Epidermal melanocyte (primary cell): ENCODE measurements around the gene EME2.
A peak's percentile ranks its signal among the peaks of the same experiment; 100 is the strongest.

Source experiments
- DNase-seq: peaks from one replicate; pipeline ENCODE4 v3.0.0; 2011; ENCODE audit warnings: low spot score; ENCODE audit not compliant: insufficient read length

EME2 gene

DNA sequence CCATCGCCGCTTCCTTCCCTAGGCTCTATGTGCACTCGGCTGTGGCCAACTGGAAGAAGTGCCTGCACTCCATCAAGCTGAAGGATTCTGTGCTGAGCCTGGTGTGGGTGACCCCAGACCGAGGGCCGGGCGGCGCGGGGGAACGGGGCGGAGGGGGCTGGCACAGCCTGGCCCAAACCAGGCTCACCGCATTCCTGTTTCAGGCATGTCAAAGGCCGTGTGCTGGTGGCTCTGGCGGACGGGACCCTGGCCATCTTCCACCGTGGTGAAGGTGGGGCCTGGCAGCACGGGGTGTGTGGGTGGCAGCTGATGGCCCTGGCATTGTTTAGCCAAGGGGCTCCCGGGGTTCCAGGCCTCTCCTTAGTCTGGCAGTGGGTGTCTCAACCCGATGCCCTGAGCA lies 5.9 kb upstream of the EME2 start:
- DNase-seq, result no peak

DNA sequence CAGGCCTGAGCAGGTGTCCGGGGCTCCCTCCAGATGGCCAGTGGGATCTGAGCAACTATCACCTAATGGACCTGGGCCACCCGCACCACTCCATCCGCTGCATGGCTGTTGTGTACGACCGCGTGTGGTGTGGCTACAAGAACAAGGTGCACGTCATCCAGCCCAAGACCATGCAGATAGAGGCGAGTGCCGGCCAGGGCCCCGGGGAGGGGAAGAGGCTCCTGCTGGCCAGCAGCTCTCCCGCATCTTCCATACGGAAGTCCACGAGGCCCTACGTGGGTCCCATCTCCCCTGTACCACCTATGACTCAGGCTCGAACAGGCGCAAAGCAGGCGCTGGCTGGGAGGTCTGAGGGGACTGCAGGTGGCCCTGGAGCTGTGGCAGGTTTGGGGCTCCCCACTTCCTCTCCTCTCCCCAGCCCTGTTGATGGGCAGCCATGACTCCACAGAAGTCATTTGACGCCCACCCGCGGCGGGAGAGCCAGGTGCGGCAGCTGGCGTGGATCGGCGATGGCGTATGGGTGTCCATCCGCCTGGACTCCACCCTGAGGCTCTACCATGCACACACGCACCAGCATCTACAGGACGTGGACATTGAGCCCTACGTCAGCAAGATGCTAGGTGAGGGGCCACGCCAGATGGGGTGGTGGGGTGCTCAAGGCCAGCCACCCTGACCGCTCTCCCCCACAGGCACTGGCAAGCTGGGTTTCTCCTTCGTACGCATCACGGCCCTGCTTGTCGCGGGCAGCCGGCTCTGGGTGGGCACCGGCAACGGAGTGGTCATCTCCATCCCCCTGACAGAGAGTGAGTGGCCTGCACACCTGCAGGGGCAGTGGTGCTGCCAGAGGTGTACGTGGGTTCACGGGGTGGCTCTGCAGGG lies 5.3 kb upstream of the EME2 start:
- no peak for DNase-seq

DNA sequence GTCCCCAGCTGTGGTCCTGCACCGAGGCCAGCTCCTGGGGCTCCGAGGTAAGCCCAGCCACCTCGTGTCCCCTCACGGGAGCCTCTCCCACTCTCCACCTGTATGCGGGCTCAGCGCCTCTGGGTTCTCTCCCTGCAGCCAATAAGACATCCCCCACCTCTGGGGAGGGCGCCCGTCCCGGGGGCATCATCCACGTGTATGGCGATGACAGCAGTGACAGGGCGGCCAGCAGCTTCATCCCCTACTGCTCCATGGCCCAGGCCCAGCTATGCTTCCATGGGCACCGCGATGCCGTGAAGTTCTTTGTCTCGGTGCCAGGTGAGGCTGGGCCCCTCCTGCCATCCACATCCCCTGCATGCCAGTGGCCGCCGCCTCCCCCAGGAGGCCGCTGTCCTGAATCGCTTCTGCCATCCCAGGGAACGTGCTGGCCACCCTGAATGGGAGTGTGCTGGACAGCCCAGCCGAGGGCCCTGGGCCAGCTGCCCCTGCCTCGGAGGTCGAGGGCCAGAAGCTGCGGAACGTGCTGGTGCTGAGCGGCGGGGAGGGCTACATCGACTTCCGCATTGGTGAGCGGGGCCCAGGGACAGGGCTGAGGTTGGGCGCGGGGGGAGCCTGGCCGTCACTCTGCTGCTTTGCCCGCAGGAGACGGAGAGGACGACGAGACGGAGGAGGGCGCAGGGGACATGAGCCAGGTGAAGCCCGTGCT lies 4.4 kb upstream of the EME2 start:
- DNase-seq, result no peak

DNA sequence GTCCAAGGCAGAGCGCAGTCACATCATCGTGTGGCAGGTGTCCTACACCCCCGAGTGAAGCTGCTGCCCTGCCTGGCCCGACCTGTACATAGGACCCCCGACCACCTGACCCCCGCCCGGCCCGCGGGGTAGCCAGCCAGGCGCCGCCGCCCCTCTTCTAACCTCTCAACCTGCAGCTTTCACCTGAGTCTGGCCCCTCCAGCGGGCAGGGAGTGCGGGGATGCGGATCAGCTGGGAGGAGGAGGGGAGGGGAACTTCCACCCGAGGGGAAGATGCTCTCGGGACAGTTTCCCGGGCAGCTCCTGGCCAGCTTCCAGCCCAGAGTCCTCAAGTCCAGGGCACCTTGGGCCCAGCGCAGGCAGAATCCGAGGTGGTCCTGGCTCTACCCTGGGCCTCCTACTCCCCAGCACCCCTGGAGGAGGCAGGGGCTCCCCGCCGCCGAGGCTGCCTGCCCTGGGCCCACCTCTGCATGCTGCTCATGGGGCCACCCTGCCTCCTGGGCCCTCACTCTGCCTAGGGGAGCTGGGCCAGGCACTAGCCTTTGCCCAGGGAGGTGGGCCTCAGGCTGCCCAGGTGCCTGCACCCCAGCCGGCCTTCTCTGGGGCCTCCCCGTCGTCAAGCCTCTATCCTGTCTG lies 3.7 kb upstream of the EME2 start:
- no peak for DNase-seq

DNA sequence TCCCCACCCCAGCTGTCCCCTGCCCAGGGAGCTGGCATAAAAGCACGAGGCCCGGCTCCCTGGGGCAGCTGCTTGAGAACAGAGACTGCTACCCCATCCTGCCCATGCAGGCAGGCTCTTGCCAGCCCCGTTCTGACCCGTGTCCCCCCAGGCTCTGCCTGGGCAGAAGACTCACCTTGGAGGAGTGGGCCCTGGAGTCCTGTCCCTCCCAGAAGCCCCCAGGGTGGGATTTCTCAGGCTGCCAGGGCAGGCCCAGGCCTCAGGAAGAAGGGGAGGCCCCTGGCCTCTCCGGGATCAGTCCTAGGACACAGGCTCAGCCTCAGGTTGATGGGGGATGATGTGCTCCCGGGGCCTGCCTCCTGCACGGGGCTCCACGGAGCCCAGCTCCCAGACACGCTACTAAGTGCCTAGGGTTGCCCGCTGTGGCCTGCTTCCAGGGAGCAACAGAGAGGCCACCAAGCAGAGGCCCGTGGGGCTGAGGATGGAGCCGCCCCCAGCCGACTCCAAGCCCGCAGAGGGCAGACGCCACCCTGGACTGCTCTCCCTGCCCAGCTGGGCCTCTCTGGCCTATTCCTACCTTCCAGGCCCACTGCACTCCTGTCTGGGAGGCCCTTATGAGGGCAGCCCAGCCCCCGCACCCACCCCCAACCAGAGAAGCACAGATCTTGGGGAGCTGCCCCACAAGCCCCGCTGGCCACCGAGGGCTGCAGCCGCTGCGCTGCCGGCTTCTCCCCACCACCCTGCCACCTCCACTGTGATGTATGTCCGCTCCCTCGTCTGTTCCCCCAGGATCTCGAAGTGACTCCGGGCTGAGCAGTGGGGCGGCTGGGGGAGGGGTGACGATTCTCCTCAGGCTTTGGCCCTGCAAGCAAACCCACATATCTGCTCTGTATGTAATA lies 3.0 kb upstream of the EME2 start:
- DNase-seq, result no peak

DNA sequence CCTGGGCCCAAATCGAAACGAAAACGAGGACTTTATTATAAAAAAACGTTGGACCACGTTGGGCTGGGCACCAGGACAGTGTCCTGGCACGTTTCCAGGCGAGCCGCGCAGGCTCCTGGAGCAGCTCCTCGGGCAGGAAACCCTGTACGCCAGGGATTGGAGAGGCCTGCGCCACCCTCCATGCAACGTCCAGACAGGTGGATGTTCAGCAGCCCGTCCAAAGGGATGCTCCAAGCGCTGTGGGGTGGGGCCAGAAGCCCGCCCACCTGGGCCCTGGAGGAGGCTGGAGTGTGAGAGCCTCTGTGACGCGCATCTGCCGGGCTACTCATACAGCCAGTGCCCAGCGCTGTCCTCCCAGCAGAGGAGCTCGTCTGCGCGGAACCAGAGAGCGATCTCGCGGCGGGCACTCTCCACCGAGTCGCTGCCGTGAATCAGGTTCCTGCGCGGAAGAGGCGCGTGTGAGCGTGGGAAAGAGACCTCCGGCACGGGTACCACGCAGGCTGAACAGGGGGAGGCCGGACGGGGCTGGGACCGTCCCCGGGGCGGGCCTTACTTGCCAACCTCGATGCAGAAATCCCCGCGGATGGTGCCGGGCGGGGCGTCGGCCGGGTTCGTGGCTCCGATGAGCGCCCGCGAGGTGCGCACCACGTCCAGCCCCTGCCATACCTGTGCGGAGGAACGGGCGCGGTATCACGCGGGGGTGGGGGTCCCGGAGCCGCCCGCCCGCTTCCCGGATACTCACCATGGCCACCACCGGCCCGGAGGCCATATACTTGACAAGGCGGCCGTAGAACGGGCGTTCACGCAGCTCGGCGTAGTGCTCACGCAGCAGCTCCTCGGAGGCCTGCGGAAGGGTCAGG lies 2.1 kb upstream of the EME2 start:
- no peak for DNase-seq

DNA sequence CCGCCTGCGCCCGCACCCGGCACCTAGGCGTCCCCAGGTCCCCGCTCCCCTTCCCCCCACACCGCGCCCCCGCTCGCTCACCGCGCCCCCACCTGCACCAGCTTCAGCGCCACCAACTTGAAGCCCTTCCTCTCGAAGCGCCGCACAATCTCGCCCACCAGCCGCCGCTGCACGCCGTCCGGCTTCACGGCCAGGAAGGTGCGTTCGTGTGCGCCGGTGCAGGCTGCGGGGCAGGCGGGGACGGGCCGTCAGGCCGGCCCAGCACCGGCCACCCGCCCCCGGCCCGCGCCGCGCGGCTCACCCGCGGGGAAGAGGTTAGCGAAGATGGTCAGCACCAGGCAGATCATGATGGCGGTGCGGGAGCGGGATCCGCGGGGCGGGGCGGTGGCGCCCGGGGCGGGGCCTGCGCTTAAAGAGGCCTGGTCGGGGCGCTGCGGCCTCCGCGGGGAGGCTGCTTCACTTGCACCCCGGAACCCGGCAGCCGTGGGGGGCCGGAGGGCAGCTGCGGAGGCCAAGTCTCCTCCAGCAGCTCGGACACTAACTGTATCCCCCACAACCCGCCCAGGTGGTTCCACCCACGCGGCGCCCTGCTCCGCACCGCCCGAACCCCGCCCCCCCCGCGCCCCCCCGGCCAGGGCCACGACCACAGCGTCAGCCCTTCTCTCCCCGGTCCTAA lies 1.3 kb upstream of the EME2 start, which contains the start of gene NME3:
TSS of gene NME3 (minus strand) at position 356 of the 676 bp plus-strand sequence. CDS start at position 347, 9 bp downstream.
- DNase-seq, result peak; percentile 94

DNA sequence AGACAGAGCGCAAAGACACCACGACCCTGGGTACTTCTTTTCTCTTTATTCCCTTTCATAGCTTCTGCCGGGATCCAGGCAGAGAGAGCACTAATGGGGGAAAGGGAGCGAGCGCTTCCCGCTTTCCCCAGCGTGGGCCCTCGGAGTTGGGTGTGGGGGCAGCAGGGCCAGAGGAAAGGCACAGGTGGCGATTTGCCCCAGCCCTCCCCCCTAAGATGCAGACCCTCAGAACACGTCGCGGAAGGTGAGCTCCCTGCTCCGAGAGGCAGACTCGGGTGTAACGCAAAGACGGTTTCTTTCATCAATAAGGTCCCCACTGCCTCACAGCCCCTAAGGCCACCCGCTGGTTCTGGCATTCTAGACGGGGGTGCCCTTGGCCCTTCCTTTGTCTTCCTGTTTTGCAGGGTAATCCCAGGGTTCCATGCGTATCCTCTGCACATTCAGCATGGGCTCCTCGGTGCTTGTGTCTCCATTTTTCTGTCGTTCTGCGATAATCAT lies 697 bp upstream of the EME2 start:
- DNase-seq, result no peak

DNA sequence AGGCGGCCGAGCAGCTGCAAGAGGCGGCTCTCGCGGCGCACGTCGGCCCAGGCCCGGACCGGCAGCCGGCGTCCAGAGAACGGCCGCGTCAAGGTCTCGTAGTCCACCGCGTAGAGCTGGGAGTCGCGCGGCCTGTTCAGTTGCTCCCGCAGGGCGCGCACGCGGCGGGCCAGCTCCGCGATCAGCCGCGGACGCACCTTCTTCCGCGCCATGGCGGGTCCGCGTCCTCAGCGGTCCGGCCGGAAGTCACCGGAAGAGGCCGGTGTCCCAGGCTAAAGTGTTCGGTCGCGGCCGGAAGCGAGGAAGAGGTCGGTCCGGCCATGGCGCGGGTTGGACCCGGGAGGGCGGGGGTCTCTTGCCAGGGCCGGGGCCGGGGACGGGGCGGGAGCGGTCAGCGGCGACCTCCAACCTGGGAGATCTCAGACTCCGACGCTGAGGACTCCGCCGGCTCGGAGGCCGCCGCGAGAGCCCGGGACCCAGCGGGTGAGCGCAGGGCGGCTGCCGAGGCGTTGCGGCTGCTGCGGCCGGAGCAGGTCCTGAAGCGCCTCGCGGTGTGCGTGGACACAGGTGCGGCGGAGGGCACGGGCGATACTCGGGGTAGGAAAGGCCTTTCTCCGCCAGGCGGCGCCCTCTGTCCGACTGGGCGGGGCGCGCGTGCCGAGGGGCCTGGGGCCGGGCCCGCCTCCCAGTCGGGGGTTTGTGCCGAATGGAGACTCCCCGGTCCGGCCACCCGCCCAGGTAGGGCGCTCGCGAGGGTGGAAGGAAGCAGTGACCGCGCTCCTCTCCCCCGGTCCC lies 495 bp downstream of the EME2 start, which contains the start of gene MRPS34:
TSS of gene MRPS34 (minus strand) at position 227 of the 795 bp plus-strand sequence. CDS start at position 212, 15 bp downstream.
- DNase-seq, result peak; percentile 82

DNA sequence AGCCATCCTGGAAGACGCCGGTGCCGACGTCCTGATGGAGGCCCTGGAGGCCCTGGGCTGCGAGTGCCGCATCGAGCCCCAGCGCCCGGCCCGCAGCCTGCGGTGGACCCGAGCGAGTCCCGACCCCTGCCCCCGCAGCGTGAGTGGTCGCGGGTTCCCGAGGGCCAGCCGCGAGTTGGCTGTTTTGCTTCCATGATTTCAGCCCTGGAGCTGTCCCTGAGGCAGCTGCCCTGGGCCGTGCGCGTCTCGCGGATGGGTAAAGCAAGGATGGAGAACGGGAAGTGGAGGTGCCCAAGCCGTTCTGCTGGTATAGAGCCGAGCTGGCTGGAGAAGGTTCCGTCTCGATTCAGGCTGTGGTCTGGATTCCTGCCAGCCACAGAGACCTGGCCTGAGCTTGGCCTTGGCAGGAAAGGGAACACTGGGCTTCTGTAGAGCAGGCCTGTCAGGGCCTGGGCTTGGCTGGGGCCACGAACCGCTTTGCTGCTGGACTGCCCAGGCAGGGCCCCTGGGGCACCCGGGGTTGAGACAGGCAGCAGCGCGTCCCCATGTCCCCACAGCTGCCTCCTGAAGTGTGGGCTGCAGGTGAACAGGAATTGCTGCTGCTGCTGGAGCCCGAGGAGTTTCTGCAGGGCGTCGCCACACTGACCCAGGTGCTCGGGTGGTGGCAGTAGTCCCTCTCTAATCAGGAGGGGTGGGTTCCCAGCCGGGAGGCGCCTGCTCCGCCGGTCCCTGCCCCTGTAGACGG lies 1.3 kb downstream of the EME2 start:
- DNase-seq, result no peak

DNA sequence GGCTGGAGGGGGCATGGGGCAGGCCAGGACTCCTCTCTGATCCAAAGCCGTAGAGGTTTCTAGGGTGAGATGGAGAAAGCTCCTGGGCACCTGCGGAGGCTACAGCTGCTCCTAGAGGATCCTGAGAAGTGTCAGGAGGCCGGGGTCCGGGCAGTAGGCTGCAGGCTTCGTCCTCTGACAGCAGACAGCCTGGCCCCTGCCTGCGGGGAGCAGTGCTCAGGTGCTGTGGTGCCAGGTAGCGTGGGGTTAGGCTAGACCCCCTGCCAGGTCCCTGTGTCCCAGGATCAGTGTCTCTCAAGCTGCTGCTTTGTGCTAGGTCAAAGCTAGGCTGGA lies 1.8 kb downstream of the EME2 start:
- DNase-seq, result no peak

DNA sequence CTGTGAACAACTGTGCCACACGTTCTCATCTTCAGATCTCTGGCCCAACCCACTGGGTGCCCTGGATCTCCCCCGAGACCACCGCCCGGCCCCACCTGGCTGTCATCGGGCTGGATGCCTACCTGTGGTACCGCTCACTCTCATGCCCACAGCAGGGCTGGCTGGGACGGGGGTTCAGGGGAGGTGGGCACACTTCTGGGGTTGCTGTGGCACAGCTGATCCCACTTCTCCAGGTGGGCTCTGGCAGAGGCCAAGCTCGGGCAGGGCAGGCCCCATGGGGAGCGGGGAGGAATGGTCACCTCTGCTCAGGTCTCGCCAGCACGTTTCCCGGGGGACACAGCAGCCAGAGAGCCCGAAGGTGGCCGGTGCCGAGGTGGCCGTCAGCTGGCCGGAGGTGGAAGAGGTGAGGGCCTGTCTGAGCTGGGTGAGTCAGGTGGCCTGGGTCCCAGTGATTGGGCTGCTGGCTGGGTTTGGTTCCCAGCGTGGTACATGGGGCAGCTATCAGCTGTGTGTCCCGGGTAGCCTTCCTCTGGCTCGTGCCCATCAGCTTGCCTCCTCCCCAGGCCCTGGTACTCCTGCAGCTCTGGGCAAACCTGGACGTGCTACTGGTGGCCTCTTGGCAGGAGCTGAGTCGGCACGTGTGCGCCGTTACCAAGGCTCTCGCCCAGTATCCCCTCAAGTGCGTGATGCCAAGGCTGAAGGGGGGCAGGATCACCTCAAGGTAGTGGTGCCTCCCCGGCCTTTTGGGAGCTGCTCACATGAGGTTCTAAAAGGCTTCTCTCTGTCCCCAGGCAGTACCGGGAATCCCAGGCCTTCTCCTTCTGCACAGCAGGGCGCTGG lies 2.6 kb downstream of the EME2 start:
- no peak for DNase-seq

DNA sequence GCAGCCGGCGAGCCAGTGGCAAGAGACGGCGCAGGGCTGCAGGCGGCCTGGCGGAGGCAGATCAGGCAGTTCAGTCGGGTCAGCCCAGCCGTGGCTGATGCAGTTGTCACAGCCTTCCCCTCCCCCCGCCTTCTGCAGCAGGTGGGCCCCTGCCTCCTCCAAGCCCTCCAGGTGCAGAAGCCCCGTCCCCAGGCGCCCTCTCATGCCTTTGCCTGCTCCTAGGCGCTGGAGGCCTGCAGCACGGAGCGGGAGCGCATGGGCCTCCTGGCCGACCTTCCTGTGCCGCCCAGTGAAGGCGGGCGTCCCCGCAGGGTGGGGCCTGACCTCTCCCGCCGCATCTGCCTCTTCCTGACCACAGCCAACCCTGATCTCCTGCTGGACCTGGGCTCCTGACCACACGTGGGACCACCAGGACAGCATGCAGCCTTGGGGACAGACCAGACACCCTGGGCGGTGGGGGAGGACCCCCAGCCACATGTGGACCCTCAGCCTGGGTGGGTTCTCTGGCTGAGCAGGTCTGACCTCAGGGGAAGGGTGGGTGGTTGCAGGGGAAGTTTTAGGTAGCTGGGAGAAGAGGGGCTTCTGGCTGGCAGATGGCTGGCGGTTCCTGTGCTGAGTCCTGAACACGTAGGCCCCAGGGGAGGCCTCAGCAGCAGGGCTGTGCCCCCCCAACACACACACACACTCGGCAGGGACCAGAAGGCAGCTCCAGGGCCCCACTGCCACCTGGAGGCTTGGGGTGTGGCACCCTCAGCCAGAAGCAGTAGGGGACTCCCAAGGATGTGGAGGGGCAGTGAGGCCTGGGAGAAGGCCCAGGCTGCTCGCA lies 3.4 kb downstream of the EME2 start:
- no peak for DNase-seq

DNA sequence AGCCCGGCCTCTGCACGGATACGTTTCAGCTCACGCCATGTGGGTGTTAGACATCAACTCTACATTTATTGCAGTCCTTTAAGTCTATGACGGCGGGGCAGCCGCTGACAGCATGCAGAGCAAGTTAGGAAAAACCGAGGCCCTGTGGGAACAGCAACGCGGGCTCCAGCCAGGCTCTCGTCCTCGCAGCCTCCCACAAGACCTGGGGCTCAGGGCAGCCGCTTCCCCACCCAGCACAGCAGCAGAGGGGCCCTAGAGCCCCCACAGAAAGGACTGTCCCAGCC lies 4.0 kb downstream of the EME2 start:
- no peak for DNase-seq

DNA sequence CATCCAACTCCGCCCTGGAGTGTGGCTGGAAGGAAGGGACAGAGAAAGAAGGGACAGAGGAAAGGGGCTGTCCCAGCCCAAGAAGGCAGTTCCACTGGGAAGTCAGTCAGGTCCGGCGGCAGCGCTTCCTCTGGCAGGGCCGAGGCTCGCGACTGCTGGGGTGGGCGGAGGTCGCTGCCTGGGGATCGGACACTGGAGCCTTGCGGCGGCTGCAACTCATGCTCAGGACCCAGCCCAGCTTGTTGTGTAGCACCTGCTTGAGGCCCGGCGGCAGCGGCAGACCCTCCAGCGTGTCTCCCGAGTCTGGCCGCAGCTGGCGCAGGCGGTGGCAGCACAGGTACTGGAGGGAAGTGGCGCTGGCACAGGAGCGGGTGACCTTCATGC lies 4.4 kb downstream of the EME2 start:
- DNase-seq, result no peak
